AG08395 (cell line): ENCODE data around the gene LIN28B.
A peak's percentile ranks its signal among the peaks of the same experiment; 100 is the strongest.
"Not testable (repeated sequence)": the region's sequence is repeated elsewhere in the genome, so short reads cannot be mapped to it uniquely, and the experiment has no call there.

Experiments
- DNase-seq: peaks from one replicate; pipeline ENCODE4 v3.0.0; 2012; ENCODE audit warnings: mixed read lengths, low spot score

The LIN28B gene

GRCh38 chr6:104955927-104956730 is 778 bp upstream of the LIN28B start:
- no peak for DNase-seq

GRCh38 chr6:104957301-104958177 is 632 bp downstream of the LIN28B start:
- no peak for DNase-seq

GRCh38 chr6:104958178-104959025 is 1.5 kb downstream of the LIN28B start:
- DNase-seq = no peak

- DNase-seq = no peak
These were observed 2.3 kb downstream of the LIN28B start for GRCh38 chr6:104959026-104959858.

- DNase-seq = no peak
These were observed 12.2 kb downstream of the LIN28B start for GRCh38 chr6:104969108-104969507.

- no peak for DNase-seq
These were observed 13.1 kb downstream of the LIN28B start for GRCh38 chr6:104969785-104970581.

- DNase-seq = no peak
These were observed 16.5 kb downstream of the LIN28B start for GRCh38 chr6:104973404-104973803.

- DNase-seq = no peak
These were observed 26.4 kb downstream of the LIN28B start for GRCh38 chr6:104983296-104983695.

- DNase-seq = no peak
These were observed 26.9 kb downstream of the LIN28B start for GRCh38 chr6:104983776-104984175.

- no peak for DNase-seq
These were observed 27.9 kb downstream of the LIN28B start for GRCh38 chr6:104984831-104985230.

- not testable (repeated sequence) for DNase-seq
These were observed 29.0 kb downstream of the LIN28B start for GRCh38 chr6:104985875-104986274.

GRCh38 chr6:104986625-104987024 is 29.7 kb downstream of the LIN28B start:
- no peak for DNase-seq

- DNase-seq = no peak
These were observed 30.3 kb downstream of the LIN28B start for GRCh38 chr6:104987218-104987617.

GRCh38 chr6:104990085-104990484 is 33.2 kb downstream of the LIN28B start:
- DNase-seq = no peak

- not testable (repeated sequence) for DNase-seq
These were observed 34.2 kb downstream of the LIN28B start for GRCh38 chr6:104991062-104991461.

- DNase-seq = not testable (repeated sequence)
These were observed 36.7 kb downstream of the LIN28B start for GRCh38 chr6:104993576-104993975.

GRCh38 chr6:104995989-104996617 is 39.2 kb downstream of the LIN28B start:
- peak; percentile 22 for DNase-seq

GRCh38 chr6:105001063-105001462 is 44.2 kb downstream of the LIN28B start:
- DNase-seq = no peak

GRCh38 chr6:105001906-105002305 is 45.0 kb downstream of the LIN28B start:
- DNase-seq = no peak

- no peak for DNase-seq
These were observed 48.5 kb downstream of the LIN28B start for GRCh38 chr6:105005451-105005850.
